Brain microvascular endothelial cell (primary cell): ENCODE measurements around the gene TTC7B.
A peak's percentile ranks its signal among the peaks of the same experiment; 100 is the strongest.

Experiments used
- DNase-seq: peaks from one replicate; pipeline ENCODE4 v3.0.0-alpha.2; 2020
- H3K27ac ChIP-seq: fragments of 250-450 bp; sonication (Bioruptor Pico); 2 replicates; pipeline ENCODE4 v1.5.1; 2020; ENCODE audit warnings: mild to moderate bottlenecking, moderate library complexity
- H3K27me3 ChIP-seq: fragments of 250-450 bp; sonication (Bioruptor Pico); replicated peaks from 2 replicates; pipeline ENCODE4 v1.5.1; 2020; ENCODE audit warnings: mild to moderate bottlenecking
- H3K36me3 ChIP-seq: fragments of 250-450 bp; sonication (Bioruptor Pico); replicated peaks from 2 replicates; pipeline ENCODE4 v1.5.1; 2020; ENCODE audit warnings: mild to moderate bottlenecking
- H3K4me3 ChIP-seq: 2 replicates; pipeline ENCODE4 v1.5.1; 2011; ENCODE audit warnings: low read depth, mild to moderate bottlenecking, control low read depth, low read length, moderate library complexity
- CTCF ChIP-seq: IDR thresholded peaks from 2 replicates; pipeline ENCODE4 v1.5.1; 2011; ENCODE audit warnings: low read depth, mild to moderate bottlenecking, moderate library complexity, low read length, control low read depth, inconsistent platforms; ENCODE audit errors: missing control alignments
- in situ Hi-C: cut with HindIII; loops from 2 replicates; pipeline ENCODE4 v1.10.0; 2017; ENCODE audit warnings: low sequenced_read_pairs, low pct_ligation_motif_present

Gene TTC7B

GRCh38 chr14:90714811-90715210, 101.4 kb downstream of the TTC7B start:
- Histone ChIP-seq H3K27me3 (no peaks in the 10 kb centered on the region), H3K27ac (no peak overlapping the region), H3K36me3 (no peaks in the 10 kb centered on the region), H3K4me3 (no peak overlapping the region)
- peak; percentile 31 for DNase-seq
- TF ChIP-seq CTCF: no peak
- in situ Hi-C loops: no loop called here

GRCh38 chr14:90704738-90705392, 111.4 kb downstream of the TTC7B start:
- in situ Hi-C loops: no loop called here
- Histone ChIP-seq H3K4me3 (no peak overlapping the region), H3K27ac (no peak overlapping the region), H3K36me3 (no peaks in the 10 kb centered on the region), H3K27me3 (no peaks in the 10 kb centered on the region)
- no peak for TF ChIP-seq CTCF
- no peak for DNase-seq

GRCh38 chr14:90703841-90704737, 112.1 kb downstream of the TTC7B start:
- Histone ChIP-seq H3K36me3 (no peaks in the 10 kb centered on the region), H3K27me3 (no peaks in the 10 kb centered on the region), H3K27ac (no peak overlapping the region), H3K4me3 (no peak overlapping the region)
- in situ Hi-C loops: no loop called here
- peak; percentile 22 for DNase-seq
- TF ChIP-seq CTCF: no peak

GRCh38 chr14:90700933-90701776, 115.1 kb downstream of the TTC7B start:
- no peak for DNase-seq
- Histone ChIP-seq H3K27me3 (no peaks in the 10 kb centered on the region), H3K4me3 (no peak overlapping the region), H3K36me3 (no peaks in the 10 kb centered on the region), H3K27ac (no peak overlapping the region)
- in situ Hi-C loops: no loop called here
- no peak for TF ChIP-seq CTCF

GRCh38 chr14:90699016-90699415, 117.2 kb downstream of the TTC7B start:
- no peak overlapping the region for H3K4me3 ChIP-seq
- in situ Hi-C loops: no loop called here
- H3K27me3 ChIP-seq: no peaks in the 10 kb centered on the region
- H3K36me3 ChIP-seq: no peaks in the 10 kb centered on the region
- no peak for TF ChIP-seq CTCF
- no peak for DNase-seq
- H3K27ac ChIP-seq: no peak overlapping the region
